ENCODE results near the gene EID2B.

Gene EID2B

GRCh38 chr19:39481229-39481545 lies 51.5 kb downstream of the EID2B start:
- peak overlapping the region; percentile 100 for H3K4me2 ChIP-seq (ENCODE audit: low read length)
- H4K20me1 ChIP-seq (ENCODE audit: insufficient read depth, low read length) = no peaks in the 10 kb centered on the region
- H3K79me2 ChIP-seq (ENCODE audit: insufficient read depth, low read length) = peaks cover 11% of the 10 kb centered on the region
- no peaks in the 10 kb centered on the region for H3K27me3 ChIP-seq (ENCODE audit: insufficient read depth, low read length)
- no peak for TF ChIP-seq CTCF (IDR thresholded peaks at IDR 0.05; ENCODE audit: low read length)
- TF ChIP-seq EZH2 (IDR thresholded peaks at IDR 0.05; ENCODE audit: borderline replicate concordance, low read length) = no peak
- peaks cover 48% of the 10 kb centered on the region for H3K36me3 ChIP-seq (ENCODE audit: insufficient read depth, low read length)
- peak overlapping the region; percentile 98 for H3K4me3 ChIP-seq (ENCODE audit: low read depth, low read length, poor library complexity, severe bottlenecking)
- H3K9me2 ChIP-seq (ENCODE audit: low read depth, low read length) = no peaks in the 10 kb centered on the region
- no peak overlapping the region for H2AFZ ChIP-seq (ENCODE audit: low read length)
- H3K9ac ChIP-seq (ENCODE audit: low read length) = peak overlapping the region; percentile 98
- H3K9me3 ChIP-seq (ENCODE audit: low read length) = no peaks in the 10 kb centered on the region
- peaks cover 4% of the 10 kb centered on the region; the same call in 1 of the 2 replicates for H3F3A ChIP-seq (ENCODE audit: insufficient read depth, low read length)
- H3K27ac ChIP-seq (ENCODE audit: low read depth, low read length, poor library complexity, severe bottlenecking) = peak overlapping the region; percentile 40
- peaks cover 24% of the 10 kb centered on the region for H3K4me1 ChIP-seq (ENCODE audit: insufficient read depth, low read length, severe bottlenecking)
